HT1080 (cell line): ENCODE data around the gene ZNF597. TPM values are rescaled to one million over a fixed set of nuclear protein-coding genes. Genes with fewer than 3 reads are reported as not detected.
A peak's percentile ranks its signal among the peaks of the same experiment; 100 is the strongest.

ENCODE experiments used
- DNase-seq: peaks from one replicate; pipeline ENCODE4 v3.0.0-alpha.2; 2015; ENCODE audit warnings: low read depth
- polyA plus RNA-seq, 2 experiments: library from polyadenylated mRNA; depleted of rRNA; stranded (reverse); fragments of >200 nt; gene quantifications; 2 replicates each; pipeline ENCODE4 v1.2.3, GENCODE V29; 2015
- total RNA-seq: library from RNA; depleted of rRNA; stranded (reverse); fragments of >200 nt; shearing (Covaris generic); gene quantifications from 2 replicates; pipeline ENCODE4 v1.2.3, GENCODE V29; 2014; rRNA removed

The ZNF597 gene
- 1.4 and 2.1 TPM in 2 replicates for total RNA-seq
- polyA plus RNA-seq (2015; cell fraction: cytosol; rRNA removed) = 1.2 and 1.5 TPM in 2 replicates
- polyA plus RNA-seq (2015; cell fraction: nucleus; rRNA removed) = 2.6 and 2.9 TPM in 2 replicates

GRCh38 chr16:3443108-3444031 lies at the start of gene ZNF597, which contains the start of gene NAA60:
Gene ZNF597 (minus strand): TSS chr16:3443504. CDS start chr16:3443153, 351 bp downstream.
Gene NAA60 (plus strand): TSS chr16:3443680. CDS start chr16:3476228, 32,548 bp downstream.
- DNase-seq = peak; percentile 91

DNA sequence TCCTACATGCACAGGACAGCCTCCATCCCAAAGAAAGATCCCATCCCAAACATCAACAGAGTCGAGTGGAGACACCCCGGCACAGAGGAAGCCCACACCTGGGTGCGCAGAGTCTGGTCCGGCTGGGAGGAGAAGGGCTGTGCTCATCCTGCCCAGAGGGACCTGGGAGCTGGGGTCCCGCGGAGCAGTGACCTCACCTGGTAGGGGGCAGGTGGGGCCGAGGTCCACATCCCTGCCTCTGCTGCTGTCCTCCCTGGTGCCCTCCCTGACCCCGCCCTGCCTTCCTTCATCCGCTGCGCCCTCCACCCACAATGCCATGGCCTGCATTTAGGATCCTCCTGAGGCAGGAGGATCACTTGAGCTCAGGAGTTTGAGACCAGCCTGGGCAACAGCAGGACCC lies 49.1 kb upstream of the ZNF597 start:
- no peak for DNase-seq

- no peak for DNase-seq
Observed at GRCh38 chr16:3490911-3491629, 47.8 kb upstream of the ZNF597 start.

- DNase-seq = no peak
Observed at GRCh38 chr16:3488801-3489200, 45.5 kb upstream of the ZNF597 start.

DNA sequence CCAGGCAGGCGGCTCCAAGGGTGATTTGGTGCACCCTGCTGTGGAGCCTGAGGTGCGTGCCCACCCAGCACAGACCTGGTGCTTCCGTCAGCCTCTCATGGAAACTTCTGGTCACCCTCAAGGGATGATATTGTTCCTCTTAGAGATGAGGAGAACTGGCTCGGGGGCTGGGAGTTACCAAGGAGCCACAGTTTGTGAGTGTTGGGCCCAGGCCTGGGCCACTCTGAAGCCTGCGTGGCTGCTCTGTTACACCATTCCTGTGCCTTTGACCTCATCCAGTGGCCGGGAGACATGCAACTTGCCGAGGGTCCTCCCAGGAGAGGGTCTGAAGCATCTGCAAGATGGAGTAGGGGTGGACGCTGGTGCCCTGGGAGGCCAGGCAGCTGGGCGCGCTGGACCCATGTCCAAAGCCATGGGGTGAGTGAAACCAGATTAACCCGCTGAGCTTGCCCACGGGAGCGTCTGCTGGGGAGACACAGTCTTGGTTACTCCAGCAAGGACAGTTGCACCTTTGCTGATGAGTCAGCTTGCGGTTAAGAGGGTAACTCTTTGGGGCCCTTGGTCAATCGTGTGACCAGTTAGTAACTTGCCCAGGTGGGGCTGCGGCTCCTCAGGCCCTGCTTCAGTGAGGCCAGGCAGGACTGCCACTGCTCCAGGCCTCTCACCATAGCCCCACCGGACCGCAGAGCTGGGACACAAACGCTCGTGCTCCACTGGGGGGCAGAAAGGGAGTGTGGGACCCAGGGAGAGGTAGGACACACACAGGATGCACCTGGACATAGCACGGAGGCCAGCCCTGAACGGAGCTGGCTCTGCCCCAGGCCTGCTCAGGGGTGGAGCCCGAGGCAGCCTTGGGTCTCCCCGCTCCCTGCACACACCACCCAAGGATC lies 44.5 kb upstream of the ZNF597 start:
- DNase-seq = no peak

DNA sequence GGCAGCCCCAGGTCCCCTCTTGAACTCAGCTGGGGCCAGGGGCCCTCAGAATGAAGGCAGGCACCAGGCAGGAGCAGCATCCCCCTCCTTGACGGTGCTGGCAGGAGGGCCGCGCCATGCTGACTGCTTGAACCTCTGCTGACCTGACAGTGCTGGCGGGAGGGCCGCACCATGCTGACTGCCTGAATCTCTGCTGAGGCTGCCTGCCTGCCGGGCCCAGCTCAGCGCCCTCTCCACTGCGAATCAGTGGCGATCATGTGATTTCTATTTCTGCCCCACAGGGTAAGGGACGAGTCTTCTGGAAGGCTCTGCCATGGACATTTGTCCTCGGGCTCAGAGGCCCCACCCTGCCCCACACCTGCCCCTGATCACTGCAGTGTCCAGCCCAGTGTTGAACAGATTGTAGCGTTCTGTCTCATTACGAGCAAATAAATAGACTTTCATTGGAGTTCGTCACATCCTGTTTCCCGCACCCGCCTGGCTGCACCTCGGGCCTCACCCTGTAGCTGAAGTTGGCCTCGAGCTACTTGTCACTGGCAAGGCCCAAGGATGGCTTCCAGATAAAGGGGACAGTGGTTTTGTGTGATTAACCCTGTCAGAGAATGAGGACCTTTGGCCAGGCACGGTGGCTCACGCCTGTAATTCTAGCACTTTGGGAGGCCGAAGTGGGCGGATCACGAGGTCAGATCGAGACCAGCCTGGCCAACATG lies 43.4 kb upstream of the ZNF597 start:
- DNase-seq = no peak

DNA sequence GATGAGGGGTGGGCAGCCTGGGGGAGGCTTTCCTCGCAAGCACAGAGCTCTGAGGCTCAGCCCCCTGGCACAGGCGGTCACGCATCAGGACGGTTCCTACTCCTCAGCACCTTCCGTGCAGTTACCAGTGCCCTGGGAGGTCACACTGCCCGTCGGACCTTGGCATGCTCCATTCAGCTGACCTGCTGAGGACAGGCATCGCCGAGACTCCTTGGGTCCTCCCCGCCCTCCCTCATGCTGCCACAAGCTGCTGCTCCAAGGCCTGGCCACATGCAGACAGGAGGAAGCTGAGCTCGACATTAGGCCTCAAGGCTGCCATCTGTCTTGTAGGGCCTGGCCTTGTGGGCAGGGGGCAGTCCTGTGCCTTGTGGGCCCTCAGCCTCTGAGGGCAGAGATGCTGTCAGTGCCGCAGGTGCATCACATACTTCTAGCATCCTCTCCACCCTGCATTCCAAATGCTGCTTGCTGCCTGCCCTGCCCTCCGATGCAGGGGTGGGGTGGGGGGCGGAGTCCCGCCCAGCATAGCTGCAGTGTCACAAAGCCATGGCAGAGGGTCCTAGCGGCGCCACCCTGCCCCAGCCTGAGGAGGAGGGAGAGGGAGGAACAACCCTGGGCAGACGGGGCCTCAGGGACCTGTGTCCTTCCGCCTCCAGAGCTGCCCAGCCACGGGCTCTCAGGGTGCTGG lies 42.7 kb upstream of the ZNF597 start:
- DNase-seq = no peak

GRCh38 chr16:3485097-3485745 lies 41.9 kb upstream of the ZNF597 start:
- DNase-seq = no peak

- DNase-seq = no peak
Observed at GRCh38 chr16:3484318-3485096, 41.2 kb upstream of the ZNF597 start.

GRCh38 chr16:3482659-3483241 lies 39.4 kb upstream of the ZNF597 start:
- no peak for DNase-seq

DNA sequence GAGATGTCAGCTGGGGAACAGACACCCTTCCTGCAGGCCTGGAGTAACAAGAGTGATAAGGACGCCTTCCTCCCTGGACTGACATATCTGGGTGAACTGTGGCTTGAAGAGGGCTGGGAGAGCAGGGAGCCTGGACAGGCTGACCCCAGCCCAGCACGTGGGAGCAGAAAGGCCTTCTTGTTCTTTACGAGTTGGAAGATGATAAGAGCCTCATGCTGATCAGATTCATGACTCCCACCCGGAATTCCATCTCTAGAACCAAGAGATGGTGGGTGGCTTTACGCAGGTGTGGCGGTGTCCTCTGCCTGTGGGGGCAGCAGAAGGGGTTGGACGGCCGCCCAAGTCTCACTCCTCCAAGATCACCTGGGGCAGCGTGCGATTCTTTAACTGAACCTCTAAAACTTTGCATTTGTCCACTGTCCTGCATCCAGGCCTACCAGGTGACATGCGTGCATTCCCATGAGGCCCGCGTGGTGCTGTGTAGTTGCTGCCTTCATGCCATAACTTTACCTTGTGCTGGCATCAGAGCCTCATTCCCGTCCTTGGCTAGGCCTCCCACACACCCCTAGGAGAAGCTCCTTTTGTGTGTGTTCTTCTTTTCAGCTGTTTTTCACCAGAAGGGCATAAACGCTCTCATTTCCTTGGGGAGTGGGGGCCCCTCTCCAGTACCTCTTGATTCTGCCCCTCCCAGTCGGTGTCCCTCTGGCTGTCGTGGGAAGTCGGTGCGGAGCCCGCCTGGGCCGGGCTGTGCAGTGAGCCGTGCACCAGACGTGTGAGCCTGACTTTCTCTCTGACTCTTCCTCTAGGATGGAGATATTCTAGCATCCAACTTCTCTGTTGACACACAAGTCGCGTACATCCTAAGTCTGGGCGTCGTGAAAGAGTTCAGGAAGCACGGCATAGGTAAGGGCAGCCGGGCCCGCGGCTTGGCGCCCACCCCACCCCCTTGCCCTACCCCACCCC lies 38.7 kb upstream of the ZNF597 start:
- no peak for DNase-seq

DNA sequence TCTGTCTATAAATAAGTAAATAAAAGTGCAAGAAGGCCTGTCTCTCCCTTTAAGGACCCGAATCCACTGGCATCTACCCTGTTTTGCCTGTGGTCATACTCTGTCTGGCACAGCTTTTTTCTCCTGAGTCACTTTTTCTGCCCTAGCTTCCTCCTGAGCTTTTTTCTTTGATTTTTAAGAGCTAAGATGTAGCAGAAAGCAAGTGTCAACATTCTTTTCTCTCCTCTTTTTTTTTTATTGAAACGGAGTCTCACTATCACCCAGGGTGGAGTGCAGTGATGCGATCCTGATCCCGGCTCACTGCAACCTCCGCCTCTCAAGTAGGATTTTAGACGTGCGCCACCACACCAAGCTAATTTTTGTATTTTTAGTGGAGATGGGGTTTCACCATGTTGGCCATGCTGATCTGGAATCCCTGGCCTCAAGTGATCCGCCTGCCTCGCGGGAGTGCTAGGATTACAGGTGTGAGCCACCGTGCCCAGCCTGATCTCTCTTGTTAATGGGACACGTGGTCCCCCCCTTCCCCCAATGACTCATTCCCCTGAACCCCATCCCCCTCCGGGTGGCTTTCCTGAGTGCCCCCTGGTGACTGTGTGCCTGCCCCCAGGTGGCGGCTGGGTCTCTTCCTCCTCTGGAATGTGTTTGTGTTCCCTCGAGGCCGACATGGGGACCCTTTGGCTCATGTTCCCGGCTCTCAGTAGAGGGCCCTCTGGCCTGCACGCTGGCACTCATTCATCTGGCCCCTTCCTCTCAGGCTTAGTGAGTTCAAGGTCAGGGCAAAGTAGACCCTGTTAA lies 37.8 kb upstream of the ZNF597 start:
- DNase-seq = no peak

DNA sequence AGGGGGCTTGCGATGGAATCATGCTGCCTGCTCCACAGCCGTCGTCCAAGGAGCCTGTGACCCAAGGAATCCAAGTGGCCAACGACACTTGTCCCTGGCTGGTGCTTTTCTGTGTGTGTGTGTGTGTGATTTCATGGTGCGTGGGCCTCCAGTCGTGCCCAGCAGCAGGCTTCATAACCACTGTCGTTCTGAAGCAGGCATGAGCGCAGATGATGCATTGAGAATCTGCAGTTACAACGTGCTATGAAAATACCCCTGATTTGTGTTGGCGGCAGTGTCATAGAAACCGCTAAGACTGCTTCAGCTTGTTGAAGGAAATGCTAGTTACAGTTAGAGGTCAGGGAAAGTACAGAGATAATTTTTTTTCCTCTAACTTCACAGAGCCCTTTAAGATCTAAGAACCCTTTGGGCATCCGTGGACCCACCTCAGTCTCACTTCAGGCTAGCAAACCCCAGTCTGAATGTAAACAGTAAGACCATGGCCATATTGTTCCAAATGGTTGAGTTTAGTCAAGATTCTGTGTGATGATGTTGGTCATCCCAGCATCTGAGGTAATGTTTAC lies 36.4 kb upstream of the ZNF597 start:
- DNase-seq = no peak

DNA sequence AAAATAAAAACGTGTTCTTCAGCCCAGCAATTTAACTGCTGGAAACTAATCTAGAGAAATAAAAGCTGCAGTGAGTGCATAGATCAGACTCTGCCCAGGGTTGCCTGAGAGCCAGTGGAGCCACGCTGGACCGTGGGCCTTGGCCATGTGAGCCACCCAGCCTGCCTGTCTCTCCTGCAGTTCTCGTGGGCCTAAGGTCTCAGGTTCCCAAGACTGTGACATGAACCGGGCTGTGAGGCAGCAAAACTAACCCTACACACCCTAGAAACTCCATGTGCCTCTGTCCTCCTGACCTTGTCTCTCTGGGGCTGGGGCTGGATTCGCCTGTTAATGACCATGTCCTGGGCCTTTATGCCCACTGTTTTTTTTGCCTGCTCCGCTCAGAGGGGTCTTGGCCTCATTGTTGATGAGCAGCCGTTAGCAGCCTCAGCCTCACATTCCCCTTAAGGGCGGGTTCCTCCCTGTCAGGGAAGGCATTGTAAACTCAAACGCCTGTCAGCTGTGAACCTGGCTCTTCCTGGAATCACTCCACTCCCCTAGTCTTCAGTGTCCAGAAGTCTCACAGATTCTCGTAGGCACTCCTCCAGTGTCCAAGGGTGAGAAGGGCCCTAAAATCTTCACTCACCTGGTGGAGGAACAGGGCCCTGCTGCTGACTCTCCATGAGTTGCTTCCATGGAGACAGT lies 35.1 kb upstream of the ZNF597 start:
- no peak for DNase-seq

- DNase-seq = no peak
Observed at GRCh38 chr16:3476409-3476808, 33.1 kb upstream of the ZNF597 start.
